ENCODE results near the gene FKBP10. TPM values are rescaled to one million over a fixed set of nuclear protein-coding genes. Genes with fewer than 3 reads are reported as not detected.
A peak's percentile ranks its signal among the peaks of the same experiment; 100 is the strongest.

The FKBP10 gene
- total and polyA plus RNA-seq, 12 donors, result 4.8 to 31.8 (median 10.2) TPM

DNA sequence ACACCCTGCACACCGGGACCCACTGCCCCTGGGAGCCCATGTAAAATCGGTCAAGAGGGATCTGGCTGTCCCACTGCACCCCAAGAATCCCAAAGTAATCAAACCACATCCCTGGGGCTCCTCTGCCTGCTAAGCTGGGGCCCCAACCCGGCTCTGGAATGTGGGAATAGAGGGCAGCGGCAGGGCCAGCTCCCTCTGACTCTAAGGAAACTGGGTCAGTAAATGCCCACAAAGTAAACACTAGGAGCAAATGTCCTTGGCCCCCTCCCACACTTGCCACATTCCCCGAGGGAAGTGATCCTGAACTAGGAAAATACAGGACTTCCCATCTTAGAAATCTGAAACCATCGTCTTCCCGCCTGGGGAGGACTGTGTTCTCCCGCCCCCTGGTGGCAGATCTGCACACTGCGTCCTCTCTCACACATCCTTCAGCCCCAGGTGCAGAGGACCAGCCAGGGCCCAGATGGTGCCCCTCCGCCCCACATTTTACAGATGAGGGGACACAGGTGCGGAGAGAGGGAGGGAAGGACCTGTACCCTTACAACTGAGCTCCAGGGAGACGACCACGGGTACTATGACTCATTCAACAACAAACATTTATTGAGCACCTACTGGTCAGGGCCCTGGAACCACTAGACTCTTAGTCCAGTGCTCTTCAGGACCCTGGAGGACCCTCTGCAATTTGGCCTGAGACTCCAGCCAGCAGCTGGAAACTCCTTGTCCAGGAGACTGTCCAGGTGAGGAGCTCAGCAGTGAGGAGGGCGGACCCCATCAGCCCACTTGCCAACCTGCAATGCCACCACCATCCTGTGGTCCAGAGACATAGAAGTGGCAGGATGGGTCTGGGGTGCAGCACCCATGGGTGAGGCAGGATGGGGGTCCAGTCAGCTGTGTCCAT is 11.2 kb upstream of the FKBP10 start:
- Histone ChIP-seq H3K9me3 (no peaks in the 10 kb centered on the region), H3K36me3 (peaks cover 0 to 11% (median 0%) of the 10 kb centered on the region in 9 donors), H3K4me3 (peak overlapping the region in 3 of 10 donors; percentile 22 to 31 (median 26)), H3K27ac (peak overlapping the region in 2 of 10 donors; percentile 41 to 54), H3K27me3 (no peaks in the 10 kb centered on the region), H3K4me1 (peaks cover 2 to 17% (median 11%) of the 10 kb centered on the region in 9 donors)
- ATAC-seq, result peak; percentile 78 to 94 (median 89)
- 12 to 14% methylated on average over 14 of the region's 14 CpGs for WGBS, 2 donors
- intact Hi-C loops (cut with DNase I), result loop anchor here (1.0 to 2.0 kb wide), 3 partner anchors 28 to 63 kb away; no protein-coding TSS in a partner anchor
- TF ChIP-seq, protein P1, sequence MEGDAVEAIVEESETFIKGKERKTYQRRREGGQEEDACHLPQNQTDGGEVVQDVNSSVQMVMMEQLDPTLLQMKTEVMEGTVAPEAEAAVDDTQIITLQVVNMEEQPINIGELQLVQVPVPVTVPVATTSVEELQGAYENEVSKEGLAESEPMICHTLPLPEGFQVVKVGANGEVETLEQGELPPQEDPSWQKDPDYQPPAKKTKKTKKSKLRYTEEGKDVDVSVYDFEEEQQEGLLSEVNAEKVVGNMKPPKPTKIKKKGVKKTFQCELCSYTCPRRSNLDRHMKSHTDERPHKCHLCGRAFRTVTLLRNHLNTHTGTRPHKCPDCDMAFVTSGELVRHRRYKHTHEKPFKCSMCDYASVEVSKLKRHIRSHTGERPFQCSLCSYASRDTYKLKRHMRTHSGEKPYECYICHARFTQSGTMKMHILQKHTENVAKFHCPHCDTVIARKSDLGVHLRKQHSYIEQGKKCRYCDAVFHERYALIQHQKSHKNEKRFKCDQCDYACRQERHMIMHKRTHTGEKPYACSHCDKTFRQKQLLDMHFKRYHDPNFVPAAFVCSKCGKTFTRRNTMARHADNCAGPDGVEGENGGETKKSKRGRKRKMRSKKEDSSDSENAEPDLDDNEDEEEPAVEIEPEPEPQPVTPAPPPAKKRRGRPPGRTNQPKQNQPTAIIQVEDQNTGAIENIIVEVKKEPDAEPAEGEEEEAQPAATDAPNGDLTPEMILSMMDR (IDR thresholded peaks at IDR 0.05), result peak; percentile 92 to 99 (median 97)
- DNase-seq, result peak; percentile 84 to 85

DNA sequence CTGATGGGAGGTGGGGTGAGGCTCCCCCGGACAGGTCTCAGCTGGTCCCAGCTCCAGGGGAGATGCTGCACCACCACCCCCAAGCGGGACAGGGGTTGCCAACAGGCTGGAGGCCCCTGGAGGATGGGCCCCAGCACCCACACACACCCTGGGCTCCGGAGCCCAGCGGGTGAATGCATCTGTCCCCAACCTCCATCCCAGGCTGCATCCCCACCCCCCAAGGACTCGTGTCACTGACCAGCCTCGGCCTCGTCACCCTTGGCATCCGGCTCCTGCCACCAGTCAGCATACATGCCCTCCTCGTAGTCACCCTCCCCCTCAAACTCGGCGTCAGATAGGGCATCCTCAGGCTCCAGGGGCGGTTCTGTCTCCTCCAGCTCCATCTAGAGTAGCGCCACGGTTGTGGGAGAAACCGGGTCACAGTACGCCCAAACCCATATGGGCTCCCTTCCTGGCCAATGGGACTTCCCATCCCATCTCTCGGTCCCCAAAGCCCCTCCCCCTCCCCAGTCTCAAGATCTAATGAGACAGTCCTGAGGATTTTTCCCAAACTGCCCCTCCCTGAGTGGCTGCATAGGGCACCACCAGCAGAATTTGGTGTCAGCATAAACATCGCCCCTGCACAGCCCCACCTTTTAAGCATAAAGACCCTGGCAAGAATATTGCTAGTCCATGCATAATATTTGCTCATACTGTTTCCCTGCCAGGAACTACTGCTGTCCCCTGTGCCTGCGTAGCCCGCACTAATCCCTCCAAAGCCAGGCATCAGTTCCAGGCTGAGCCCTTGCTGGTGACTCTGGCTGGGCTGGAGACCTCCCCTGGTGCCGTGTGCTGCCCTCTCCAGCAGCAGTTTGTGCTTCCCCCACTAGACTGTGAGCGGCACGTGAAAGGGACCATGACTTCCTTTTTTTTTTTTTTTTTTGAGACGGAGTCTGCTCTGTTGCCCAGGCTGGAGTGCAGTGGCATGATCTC is 9.5 kb upstream of the FKBP10 start:
- no peaks in the 10 kb centered on the region for H3K27me3 ChIP-seq
- H3K36me3 ChIP-seq, result peaks cover 0 to 15% (median 0%) of the 10 kb centered on the region in 9 donors
- 78 to 79% methylated on average over 24 of the region's 24 CpGs for WGBS, 2 donors
- DNase-seq, result no peak
- peaks cover 2 to 17% (median 11%) of the 10 kb centered on the region in 9 donors for H3K4me1 ChIP-seq
- no peak overlapping the region for H3K27ac ChIP-seq
- intact Hi-C loops (cut with DNase I), result no loop called here
- no peaks in the 10 kb centered on the region for H3K9me3 ChIP-seq
- no peak overlapping the region for H3K4me3 ChIP-seq
- TF ChIP-seq, protein P1 (IDR thresholded peaks at IDR 0.05), result no peak
- ATAC-seq, result peak in 1 of 8 donors; percentile 20

DNA sequence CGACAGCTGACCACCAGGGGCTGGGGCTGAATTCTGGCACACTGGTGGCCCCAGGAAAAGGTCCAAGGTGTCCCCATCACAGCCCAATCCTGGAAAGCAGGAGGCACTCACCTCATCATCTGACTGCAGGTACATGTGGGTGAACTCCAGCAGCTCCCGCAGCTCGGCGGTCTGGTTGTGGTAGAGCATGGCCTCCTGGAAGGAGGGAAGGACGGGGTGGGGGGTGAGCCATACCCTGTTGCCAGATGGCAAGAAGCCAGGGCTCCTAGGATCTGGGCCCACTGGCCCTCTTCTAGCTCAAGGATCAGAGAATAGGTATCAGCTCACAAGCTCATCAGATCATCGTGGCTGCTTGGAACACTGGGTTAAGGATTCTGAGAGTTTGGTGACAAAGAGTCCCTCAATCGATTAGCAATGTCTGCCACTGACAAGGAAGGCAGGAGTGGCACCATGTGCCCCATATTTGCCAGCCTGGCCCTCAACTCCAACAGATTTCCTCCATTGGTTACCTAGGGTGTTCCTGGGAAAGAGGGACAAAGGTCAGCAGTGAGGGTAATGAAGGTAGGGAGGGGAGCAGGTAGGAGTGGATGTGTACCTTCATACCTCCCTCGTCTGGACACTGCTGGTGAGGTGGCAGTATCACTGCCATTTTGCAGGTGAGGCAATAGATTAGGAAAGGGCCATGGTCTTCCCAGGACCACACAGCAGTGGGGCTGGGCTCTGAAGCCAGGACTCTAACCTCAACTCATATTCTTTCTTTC is 5.9 kb upstream of the FKBP10 start:
- Histone ChIP-seq H3K9me3 (no peaks in the 10 kb centered on the region), H3K27ac (no peak overlapping the region), H3K36me3 (peaks cover 0 to 15% (median 0%) of the 10 kb centered on the region in 9 donors), H3K4me3 (no peak overlapping the region), H3K4me1 (peaks cover 6 to 23% (median 19%) of the 10 kb centered on the region in 9 donors), H3K27me3 (peaks cover 0 to 19% (median 0%) of the 10 kb centered on the region in 7 donors)
- TF ChIP-seq, protein P1 (IDR thresholded peaks at IDR 0.05), result no peak
- WGBS, 2 donors, result 92 to 94% methylated on average over 8 of the region's 8 CpGs
- DNase-seq (no peak), ATAC-seq (no peak)
- intact Hi-C loops (cut with DNase I), result no loop called here

All from heart right ventricle (tissue), 16 donors.